Peyer's patch (tissue), 4 donors: Measurements from ENCODE around the gene SH3PXD2B.

ENCODE experiments used
- POLR2A ChIP-seq, 2 donors: fragments of 450-650 bp; IDR thresholded peaks; one replicate each; pipeline ENCODE4 v1.5.1; 2017; ENCODE audit warnings: antibody characterized with exemption in 2 of 2, mild to moderate bottlenecking in 2 of 2, moderate library complexity in 2 of 2
- TF ChIP-seq, protein P1 (sequence below), 6 experiments: fragments of 450-650 bp in 4 of 6; fragments of 200-600 bp in 2 of 6; sonication (generic) in 1 of 6; IDR thresholded peaks; one replicate each; pipeline ENCODE4 v1.5.1; 2017 to 2019; ENCODE audit warnings: antibody characterized with exemption in 6 of 6, mild to moderate bottlenecking in 3 of 6, moderate library complexity in 1 of 6

GRCh38 chr5:172402531-172403188, 51.7 kb downstream of the SH3PXD2B start:
- no peak for TF ChIP-seq POLR2A (IDR thresholded peaks at IDR 0.05)
- TF ChIP-seq, protein P1, sequence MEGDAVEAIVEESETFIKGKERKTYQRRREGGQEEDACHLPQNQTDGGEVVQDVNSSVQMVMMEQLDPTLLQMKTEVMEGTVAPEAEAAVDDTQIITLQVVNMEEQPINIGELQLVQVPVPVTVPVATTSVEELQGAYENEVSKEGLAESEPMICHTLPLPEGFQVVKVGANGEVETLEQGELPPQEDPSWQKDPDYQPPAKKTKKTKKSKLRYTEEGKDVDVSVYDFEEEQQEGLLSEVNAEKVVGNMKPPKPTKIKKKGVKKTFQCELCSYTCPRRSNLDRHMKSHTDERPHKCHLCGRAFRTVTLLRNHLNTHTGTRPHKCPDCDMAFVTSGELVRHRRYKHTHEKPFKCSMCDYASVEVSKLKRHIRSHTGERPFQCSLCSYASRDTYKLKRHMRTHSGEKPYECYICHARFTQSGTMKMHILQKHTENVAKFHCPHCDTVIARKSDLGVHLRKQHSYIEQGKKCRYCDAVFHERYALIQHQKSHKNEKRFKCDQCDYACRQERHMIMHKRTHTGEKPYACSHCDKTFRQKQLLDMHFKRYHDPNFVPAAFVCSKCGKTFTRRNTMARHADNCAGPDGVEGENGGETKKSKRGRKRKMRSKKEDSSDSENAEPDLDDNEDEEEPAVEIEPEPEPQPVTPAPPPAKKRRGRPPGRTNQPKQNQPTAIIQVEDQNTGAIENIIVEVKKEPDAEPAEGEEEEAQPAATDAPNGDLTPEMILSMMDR (IDR thresholded peaks at IDR 0.05) = no peak
